ENCODE measurements around the gene RDH16.

The RDH16 gene

DNA sequence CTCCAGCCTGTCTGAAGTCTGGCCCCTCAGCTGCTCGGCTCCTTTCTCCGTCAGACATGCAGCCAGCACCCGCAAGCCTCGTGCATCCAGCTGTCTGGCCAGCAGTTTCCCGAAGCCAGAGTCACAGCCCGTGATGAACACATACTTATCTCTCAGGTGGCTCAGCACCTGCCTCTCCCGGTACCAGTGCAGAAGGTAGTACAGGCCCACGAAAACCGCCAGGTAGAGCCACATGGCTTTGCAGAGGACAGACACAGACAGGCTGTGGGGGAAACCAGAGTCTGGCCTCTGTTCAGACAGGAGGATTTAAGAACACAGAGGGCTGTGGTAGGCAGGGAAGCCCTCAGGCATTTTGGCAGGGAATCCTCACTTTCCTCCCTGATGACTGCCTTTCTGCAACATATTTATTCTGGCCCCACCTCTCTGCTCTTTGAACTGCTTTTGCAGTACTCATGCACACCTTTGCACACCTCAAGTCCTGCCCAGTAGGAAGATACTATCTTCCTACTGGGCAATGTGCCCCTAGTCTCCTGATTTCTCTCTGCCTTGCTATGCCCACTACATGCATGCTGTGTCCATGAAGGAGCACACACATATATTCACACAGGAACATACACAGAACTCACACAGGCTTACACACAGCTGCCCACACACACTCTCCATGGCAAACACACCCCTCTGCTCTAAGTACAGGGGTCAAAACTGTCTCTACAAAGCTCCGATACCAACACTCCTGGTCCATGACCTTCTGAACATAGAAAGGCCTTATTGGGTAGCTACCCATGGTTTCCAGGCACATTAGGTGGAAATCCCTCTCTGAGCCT is at the start of gene RDH16:
Gene RDH16, minus strand, starts transcription at position 380 of the 824 bp plus-strand sequence. Its CDS starts 146 bp downstream, at position 234.
- no peak for DNase-seq

DNA sequence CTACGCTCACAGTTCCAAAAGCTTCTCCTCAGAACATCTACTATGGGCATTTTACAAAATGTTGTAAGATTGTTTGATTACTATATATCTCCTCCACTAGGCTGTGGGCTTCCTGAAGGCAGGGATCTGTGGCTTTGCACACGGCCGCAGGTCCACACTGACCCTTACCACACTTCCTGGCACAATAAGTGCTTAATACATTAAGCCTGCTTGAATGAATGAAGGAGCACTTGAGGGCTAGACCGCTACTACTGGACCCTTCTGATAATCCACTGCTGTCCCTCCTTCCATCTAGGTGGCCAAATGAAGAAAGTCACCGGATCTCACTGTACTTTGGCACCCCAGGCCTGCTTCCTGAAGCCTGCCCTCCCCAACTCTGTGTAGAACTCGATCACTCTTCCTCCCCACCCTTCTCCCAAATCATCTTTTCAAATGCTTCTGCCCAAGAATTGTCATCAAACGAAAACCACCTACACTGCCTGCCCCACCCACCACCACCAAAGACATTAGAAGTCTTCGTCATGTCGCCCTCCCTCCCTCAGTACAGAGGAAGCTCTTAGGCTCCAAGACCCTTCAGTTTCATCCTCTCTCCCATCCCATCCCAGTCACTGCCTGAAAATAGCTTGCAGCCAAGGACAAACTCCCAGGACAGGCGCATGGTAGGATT is 49.5 kb upstream of the RDH16 start:
- no peak for DNase-seq

GRCh38 chr12:57005980-57006808 is 48.8 kb upstream of the RDH16 start, which contains the start of gene ZBTB39:
TSS of gene ZBTB39 (minus strand) at chr12:57006546. CDS start at chr12:57004917, 1,629 bp downstream.
- DNase-seq, result no peak

DNA sequence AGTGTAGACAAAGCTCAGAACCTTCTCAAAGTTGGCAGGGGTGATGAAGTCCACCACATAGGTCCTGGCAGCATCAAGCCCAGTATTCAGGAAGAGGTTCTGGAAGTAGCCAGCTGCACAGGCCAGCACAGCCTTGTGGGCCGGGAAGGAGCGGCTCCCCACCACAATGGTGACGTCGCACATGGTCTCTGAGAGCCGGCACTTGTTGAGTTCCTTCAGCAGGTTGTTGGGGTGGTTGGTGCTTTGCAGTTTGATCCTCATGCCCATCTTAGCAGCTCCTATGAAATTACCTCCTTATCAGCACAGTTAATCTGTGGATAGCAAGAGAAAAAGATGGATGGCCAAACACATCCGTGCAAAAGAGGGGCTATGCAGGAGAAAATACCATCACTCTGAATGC is 47.2 kb upstream of the RDH16 start:
- no peak for DNase-seq

DNA sequence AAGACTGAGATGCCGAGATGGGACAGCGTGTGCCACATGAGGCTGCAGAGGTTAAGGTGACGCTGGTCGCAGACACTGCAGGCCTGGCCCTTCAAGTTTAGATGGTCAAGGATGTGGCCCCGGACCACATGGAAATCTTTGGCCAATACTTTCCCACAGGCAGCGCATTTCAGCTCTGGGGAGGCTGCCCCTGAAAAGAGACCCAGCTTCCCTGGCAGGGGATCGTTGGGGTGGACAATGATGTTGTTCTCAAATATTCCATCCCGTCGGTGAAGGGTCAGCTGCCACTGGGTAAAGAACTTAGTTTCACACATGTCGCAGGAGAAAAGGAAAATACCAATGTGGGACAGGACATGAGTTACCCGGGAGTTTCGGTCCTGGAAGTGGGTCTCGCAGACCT is 46.0 kb upstream of the RDH16 start:
- no peak for DNase-seq

- DNase-seq, result no peak
Measured at GRCh38 chr12:57001448-57001906, 44.1 kb upstream of the RDH16 start.

GRCh38 chr12:57000393-57000792 is 43.0 kb upstream of the RDH16 start:
- DNase-seq, result no peak

DNA sequence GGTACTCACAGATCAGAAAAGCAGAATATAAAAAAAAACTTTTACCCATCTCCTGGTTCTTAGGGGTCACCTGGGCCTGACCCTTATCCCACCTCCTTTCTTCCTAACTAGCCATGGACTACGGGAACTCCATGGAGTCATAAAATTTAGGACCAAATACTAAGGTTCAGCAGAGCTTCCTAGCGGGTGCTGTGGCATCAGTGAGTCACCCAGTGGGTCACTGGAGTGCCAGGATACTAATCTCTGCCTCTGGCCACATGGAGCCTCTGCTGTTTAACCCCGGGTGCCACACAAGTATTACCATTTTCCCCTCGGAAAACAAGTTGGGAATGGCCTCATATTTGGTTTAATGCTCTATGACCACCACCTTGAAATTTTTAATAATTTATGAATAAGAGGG is 42.0 kb upstream of the RDH16 start:
- DNase-seq, result no peak

DNA sequence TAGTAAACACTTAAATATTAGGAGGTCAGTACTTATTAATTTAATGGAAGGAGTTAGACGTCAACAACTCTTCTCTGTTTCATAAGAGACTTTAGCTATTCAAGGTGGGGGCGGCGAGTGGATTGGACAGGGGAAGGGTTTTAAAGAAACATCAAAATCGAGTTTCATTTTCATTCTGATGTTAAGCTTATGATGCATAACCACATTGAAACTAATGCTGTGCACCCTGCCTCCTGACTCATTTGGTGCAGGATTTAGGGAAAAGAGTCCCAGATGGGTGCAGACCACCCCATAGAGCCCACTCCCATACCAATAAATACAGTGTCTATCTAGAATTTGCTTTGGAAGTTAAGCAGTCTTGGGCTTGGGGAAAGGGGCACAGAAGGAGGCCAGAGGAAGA is 41.6 kb upstream of the RDH16 start:
- no peak for DNase-seq

GRCh38 chr12:56998316-56998715 is 40.9 kb upstream of the RDH16 start:
- DNase-seq, result no peak

- no peak for DNase-seq
Measured at GRCh38 chr12:56996793-56997545, 39.6 kb upstream of the RDH16 start.

- DNase-seq, result no peak
Measured at GRCh38 chr12:56995930-56996496, 38.6 kb upstream of the RDH16 start.

DNA sequence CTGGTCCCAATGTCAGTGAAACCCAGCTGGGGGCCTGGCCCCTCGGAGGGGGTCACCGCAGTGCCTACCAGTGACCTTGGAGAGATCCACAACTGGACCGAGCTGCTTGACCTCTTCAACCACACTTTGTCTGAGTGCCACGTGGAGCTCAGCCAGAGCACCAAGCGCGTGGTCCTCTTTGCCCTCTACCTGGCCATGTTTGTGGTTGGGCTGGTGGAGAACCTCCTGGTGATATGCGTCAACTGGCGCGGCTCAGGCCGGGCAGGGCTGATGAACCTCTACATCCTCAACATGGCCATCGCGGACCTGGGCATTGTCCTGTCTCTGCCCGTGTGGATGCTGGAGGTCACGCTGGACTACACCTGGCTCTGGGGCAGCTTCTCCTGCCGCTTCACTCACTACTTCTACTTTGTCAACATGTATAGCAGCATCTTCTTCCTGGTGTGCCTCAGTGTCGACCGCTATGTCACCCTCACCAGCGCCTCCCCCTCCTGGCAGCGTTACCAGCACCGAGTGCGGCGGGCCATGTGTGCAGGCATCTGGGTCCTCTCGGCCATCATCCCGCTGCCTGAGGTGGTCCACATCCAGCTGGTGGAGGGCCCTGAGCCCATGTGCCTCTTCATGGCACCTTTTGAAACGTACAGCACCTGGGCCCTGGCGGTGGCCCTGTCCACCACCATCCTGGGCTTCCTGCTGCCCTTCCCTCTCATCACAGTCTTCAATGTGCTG is 38.0 kb upstream of the RDH16 start:
- DNase-seq, result no peak

DNA sequence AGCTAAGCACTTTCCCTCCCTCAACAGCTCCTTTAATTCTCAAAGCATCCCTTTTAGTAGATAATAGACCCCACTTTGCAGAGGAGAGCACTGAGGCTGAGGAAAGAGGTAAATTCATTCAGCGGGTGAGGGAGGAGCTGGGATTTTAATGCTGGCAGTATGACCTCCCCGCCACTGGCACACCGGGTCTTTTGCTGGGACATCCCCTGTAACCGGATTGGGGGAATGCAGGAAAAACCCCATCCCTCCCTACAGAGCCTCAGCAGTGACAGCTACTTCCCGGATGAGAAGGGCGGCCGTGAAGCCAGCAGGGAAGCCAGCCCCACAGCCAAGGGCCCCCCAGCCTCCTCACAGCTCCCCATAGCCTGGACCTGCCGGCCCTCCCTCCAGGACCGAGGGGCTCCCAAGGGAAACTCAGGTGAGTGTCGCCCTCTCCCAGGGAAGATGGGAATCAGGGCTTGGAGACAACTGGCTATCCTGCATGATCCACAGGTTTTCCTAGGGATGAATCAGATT is 36.9 kb upstream of the RDH16 start:
- no peak for DNase-seq

- no peak for DNase-seq
Measured at GRCh38 chr12:56993346-56993745, 35.9 kb upstream of the RDH16 start.

GRCh38 chr12:56991319-56992246 is 34.2 kb upstream of the RDH16 start:
- DNase-seq, result no peak

- DNase-seq, result no peak
Measured at GRCh38 chr12:56990648-56991318, 33.4 kb upstream of the RDH16 start.

GRCh38 chr12:56989861-56990610 is 32.6 kb upstream of the RDH16 start:
- no peak for DNase-seq

Data from GOT3 (cell line).